GM12878 (cell line): ENCODE results near the gene FFAR3. TPM values are rescaled to one million over a fixed set of nuclear protein-coding genes. Genes with fewer than 3 reads are reported as not detected.

Source experiments
- ATF7 ChIP-seq: fragments of 450-650 bp; IDR thresholded peaks from 2 replicates; pipeline ENCODE4 v1.6.1; 2016; ENCODE audit warnings: low read depth, mild to moderate bottlenecking
- BHLHE40 ChIP-seq, 2 experiments: fragments of 450-650 bp in 1 of 2; IDR thresholded peaks; 2 replicates each; pipeline ENCODE4 v1.6.1; 2011 to 2017; ENCODE audit warnings: low read depth in 2 of 2, borderline replicate concordance in 1 of 2, improper control_type of control experiment in 1 of 2, low read length in 1 of 2, mild to moderate bottlenecking in 1 of 2
- BMI1 ChIP-seq: fragments of 450-650 bp; IDR thresholded peaks from 2 replicates; pipeline ENCODE4 v1.6.1; 2016; ENCODE audit warnings: mild to moderate bottlenecking, moderate library complexity, borderline replicate concordance
- CHD2 ChIP-seq: IDR thresholded peaks from 2 replicates; pipeline ENCODE4 v1.6.1; 2011; ENCODE audit warnings: low read depth, low read length, improper control_type of control experiment, borderline replicate concordance
- MYB ChIP-seq: fragments of 150-350 bp; IDR thresholded peaks from 2 replicates; pipeline ENCODE4 v1.6.1; 2014; ENCODE audit warnings: mild to moderate bottlenecking, low read depth, low read length, borderline replicate concordance
- NFIC ChIP-seq: IDR thresholded peaks from 2 replicates; pipeline ENCODE4 v1.6.1; 2012; ENCODE audit warnings: low read depth, mild to moderate bottlenecking, inconsistent platforms, low read length, moderate library complexity
- POLR2AphosphoS5 ChIP-seq: IDR thresholded peaks from 2 replicates; pipeline ENCODE4 v1.6.1; 2011; ENCODE audit warnings: mild to moderate bottlenecking, low read length, inconsistent platforms
- RCOR1 ChIP-seq: conservative IDR thresholded peaks from 2 replicates; pipeline ENCODE4 v1.6.1; 2012; ENCODE audit warnings: low read depth, low read length, improper control_type of control experiment
- SMARCA5 ChIP-seq: fragments of 450-650 bp; IDR thresholded peaks from 2 replicates; pipeline ENCODE4 v1.6.1; 2017; ENCODE audit warnings: mild to moderate bottlenecking
- YY1 ChIP-seq: IDR thresholded peaks from 2 replicates; pipeline ENCODE4 v1.6.1; 2011; ENCODE audit warnings: low read depth, mild to moderate bottlenecking, low read length
- polyA plus RNA-seq, 11 experiments: library from polyadenylated mRNA; depleted of rRNA in 4 of 11; unstranded in 6 of 11; stranded (reverse) in 5 of 11; fragments of >200 nt; fragmentation: Nextera tagmentation in 4 of 11; fragmentation: Illumina TruSeq in 1 of 11; extraction: Ambion mirVana in 4 of 11; extraction: Trizol in 1 of 11; gene quantifications; 1 replicate in 1 of 11; 2 replicates in 10 of 11; pipeline versions ENCODE4 v1.2.1 to v1.2.3, GENCODE V29; 2011 to 2016; ENCODE audit warnings: inconsistent platforms in 2 of 11, missing spikeins in 2 of 11, low read depth in 1 of 11
- total RNA-seq, 4 experiments: library from RNA; depleted of rRNA in 3 of 4; stranded (reverse); fragments of >200 nt in 3 of 4; fragmentation: Illumina TruSeq in 1 of 4; extraction: Trizol in 1 of 4; gene quantifications; 2 replicates each; pipeline versions ENCODE4 v1.2.1 to v1.2.3, GENCODE V29; 2013 to 2021
- TF ChIP-seq, protein P1 (sequence below): IDR thresholded peaks from 2 replicates; pipeline ENCODE4 v1.6.1; 2011; ENCODE audit warnings: mild to moderate bottlenecking, low read depth, low read length, moderate library complexity; ENCODE audit not compliant: insufficient replicate concordance
- TF ChIP-seq, protein P2 (sequence below): fragments of 450-650 bp; IDR thresholded peaks from 2 replicates; pipeline ENCODE4 v1.6.1; 2016; ENCODE audit warnings: mild to moderate bottlenecking
- TF ChIP-seq, protein P3 (sequence below): fragments of 450-650 bp; IDR thresholded peaks from 2 replicates; pipeline ENCODE4 v1.6.1; 2016; ENCODE audit warnings: mild to moderate bottlenecking, moderate library complexity, borderline replicate concordance
- TF ChIP-seq, protein P4 (sequence below): fragments of 450-650 bp; IDR thresholded peaks from 2 replicates; pipeline ENCODE4 v1.6.1; 2018; ENCODE audit warnings: mild to moderate bottlenecking, low read depth, moderate library complexity; ENCODE audit not compliant: partially characterized antibody
- TF ChIP-seq, protein P5 (sequence below): IDR thresholded peaks from 2 replicates; pipeline ENCODE4 v1.6.1; 2011; ENCODE audit warnings: low read depth, mild to moderate bottlenecking, low read length, moderate library complexity, borderline replicate concordance; ENCODE audit errors: extremely low read depth
- TF ChIP-seq, protein P6 (sequence below): IDR thresholded peaks from 2 replicates; pipeline ENCODE4 v1.6.1; 2012; ENCODE audit warnings: low read depth, low read length, improper control_type of control experiment

FFAR3 gene
- total and polyA plus RNA-seq, 10 of the 15 experiments (the other 5 are each of a cell fraction or from before 2014, with no cell fraction given), result 0.15 to 0.18 TPM; not detected in 8

DNA sequence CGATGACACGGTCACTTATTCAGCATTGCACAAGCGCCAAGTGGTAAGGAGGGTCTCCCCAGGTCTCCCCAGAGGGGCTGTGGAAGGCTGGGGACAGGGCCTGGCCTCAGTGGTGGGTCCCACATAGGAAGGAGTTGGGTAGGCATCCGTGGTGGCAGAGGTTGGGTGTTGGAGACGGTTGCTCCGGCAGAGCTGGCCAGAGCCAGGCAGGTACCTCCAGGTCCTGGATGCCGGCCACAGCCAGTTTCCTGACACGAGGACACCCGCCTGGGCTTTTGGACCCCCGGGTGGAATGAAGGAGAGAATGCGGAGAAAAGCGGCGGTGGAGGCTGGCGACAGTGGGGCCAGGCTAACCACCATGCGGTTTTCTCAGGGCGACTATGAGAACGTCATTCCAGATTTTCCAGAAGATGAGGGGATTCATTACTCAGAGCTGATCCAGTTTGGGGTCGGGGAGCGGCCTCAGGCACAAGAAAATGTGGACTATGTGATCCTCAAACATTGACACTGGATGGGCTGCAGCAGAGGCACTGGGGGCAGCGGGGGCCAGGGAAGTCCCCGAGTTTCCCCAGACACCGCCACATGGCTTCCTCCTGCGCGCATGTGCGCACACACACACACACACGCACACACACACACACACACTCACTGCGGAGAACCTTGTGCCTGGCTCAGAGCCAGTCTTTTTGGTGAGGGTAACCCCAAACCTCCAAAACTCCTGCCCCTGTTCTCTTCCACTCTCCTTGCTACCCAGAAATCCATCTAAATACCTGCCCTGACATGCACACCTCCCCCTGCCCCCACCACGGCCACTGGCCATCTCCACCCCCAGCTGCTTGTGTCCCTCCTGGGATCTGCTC, 11.8 kb upstream of the FFAR3 start (continued):
- TF ChIP-seq, protein P1, sequence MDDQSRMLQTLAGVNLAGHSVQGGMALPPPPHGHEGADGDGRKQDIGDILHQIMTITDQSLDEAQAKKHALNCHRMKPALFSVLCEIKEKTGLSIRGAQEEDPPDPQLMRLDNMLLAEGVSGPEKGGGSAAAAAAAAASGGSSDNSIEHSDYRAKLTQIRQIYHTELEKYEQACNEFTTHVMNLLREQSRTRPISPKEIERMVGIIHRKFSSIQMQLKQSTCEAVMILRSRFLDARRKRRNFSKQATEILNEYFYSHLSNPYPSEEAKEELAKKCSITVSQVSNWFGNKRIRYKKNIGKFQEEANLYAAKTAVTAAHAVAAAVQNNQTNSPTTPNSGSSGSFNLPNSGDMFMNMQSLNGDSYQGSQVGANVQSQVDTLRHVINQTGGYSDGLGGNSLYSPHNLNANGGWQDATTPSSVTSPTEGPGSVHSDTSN, result peak; percentile 4
- peak; percentile 57; the same call in 1 of the 2 replicates for TF ChIP-seq POLR2AphosphoS5
- no peak for TF ChIP-seq RCOR1
- TF ChIP-seq BHLHE40 (IDR thresholded peaks at IDR 0.05; ENCODE audit: borderline replicate concordance in 1 of 2, low read depth in 2 of 2, low read length in 1 of 2), result peak; percentile 90 to 95
- TF ChIP-seq, protein P2, sequence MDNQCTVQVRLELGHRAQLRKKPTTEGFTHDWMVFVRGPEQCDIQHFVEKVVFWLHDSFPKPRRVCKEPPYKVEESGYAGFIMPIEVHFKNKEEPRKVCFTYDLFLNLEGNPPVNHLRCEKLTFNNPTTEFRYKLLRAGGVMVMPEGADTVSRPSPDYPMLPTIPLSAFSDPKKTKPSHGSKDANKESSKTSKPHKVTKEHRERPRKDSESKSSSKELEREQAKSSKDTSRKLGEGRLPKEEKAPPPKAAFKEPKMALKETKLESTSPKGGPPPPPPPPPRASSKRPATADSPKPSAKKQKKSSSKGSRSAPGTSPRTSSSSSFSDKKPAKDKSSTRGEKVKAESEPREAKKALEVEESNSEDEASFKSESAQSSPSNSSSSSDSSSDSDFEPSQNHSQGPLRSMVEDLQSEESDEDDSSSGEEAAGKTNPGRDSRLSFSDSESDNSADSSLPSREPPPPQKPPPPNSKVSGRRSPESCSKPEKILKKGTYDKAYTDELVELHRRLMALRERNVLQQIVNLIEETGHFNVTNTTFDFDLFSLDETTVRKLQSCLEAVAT, result peak; percentile 90
- peak; percentile 72; the same call in 1 of the 2 replicates for TF ChIP-seq MYB
- TF ChIP-seq, protein P3, sequence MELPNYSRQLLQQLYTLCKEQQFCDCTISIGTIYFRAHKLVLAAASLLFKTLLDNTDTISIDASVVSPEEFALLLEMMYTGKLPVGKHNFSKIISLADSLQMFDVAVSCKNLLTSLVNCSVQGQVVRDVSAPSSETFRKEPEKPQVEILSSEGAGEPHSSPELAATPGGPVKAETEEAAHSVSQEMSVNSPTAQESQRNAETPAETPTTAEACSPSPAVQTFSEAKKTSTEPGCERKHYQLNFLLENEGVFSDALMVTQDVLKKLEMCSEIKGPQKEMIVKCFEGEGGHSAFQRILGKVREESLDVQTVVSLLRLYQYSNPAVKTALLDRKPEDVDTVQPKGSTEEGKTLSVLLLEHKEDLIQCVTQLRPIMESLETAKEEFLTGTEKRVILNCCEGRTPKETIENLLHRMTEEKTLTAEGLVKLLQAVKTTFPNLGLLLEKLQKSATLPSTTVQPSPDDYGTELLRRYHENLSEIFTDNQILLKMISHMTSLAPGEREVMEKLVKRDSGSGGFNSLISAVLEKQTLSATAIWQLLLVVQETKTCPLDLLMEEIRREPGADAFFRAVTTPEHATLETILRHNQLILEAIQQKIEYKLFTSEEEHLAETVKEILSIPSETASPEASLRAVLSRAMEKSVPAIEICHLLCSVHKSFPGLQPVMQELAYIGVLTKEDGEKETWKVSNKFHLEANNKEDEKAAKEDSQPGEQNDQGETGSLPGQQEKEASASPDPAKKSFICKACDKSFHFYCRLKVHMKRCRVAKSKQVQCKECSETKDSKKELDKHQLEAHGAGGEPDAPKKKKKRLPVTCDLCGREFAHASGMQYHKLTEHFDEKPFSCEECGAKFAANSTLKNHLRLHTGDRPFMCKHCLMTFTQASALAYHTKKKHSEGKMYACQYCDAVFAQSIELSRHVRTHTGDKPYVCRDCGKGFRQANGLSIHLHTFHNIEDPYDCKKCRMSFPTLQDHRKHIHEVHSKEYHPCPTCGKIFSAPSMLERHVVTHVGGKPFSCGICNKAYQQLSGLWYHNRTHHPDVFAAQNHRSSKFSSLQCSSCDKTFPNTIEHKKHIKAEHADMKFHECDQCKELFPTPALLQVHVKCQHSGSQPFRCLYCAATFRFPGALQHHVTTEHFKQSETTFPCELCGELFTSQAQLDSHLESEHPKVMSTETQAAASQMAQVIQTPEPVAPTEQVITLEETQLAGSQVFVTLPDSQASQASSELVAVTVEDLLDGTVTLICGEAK, result peak; percentile 16; the same call in 1 of the 2 replicates
- TF ChIP-seq, protein P4, sequence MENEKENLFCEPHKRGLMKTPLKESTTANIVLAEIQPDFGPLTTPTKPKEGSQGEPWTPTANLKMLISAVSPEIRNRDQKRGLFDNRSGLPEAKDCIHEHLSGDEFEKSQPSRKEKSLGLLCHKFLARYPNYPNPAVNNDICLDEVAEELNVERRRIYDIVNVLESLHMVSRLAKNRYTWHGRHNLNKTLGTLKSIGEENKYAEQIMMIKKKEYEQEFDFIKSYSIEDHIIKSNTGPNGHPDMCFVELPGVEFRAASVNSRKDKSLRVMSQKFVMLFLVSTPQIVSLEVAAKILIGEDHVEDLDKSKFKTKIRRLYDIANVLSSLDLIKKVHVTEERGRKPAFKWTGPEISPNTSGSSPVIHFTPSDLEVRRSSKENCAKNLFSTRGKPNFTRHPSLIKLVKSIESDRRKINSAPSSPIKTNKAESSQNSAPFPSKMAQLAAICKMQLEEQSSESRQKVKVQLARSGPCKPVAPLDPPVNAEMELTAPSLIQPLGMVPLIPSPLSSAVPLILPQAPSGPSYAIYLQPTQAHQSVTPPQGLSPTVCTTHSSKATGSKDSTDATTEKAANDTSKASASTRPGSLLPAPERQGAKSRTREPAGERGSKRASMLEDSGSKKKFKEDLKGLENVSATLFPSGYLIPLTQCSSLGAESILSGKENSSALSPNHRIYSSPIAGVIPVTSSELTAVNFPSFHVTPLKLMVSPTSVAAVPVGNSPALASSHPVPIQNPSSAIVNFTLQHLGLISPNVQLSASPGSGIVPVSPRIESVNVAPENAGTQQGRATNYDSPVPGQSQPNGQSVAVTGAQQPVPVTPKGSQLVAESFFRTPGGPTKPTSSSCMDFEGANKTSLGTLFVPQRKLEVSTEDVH, result peak; percentile 30
- peak; percentile 71 for TF ChIP-seq BMI1
- TF ChIP-seq, protein P5, sequence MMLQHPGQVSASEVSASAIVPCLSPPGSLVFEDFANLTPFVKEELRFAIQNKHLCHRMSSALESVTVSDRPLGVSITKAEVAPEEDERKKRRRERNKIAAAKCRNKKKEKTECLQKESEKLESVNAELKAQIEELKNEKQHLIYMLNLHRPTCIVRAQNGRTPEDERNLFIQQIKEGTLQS, result no peak
- 0 out of 2 replicates have a peak, but pooled peaks have one; percentile 22 for TF ChIP-seq SMARCA5
- TF ChIP-seq ATF7, result peak; percentile 82
- TF ChIP-seq NFIC, result peak; percentile 5; the same call in 1 of the 2 replicates
- TF ChIP-seq, protein P6, sequence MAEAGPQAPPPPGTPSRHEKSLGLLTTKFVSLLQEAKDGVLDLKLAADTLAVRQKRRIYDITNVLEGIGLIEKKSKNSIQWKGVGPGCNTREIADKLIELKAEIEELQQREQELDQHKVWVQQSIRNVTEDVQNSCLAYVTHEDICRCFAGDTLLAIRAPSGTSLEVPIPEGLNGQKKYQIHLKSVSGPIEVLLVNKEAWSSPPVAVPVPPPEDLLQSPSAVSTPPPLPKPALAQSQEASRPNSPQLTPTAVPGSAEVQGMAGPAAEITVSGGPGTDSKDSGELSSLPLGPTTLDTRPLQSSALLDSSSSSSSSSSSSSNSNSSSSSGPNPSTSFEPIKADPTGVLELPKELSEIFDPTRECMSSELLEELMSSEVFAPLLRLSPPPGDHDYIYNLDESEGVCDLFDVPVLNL, result no peak
- 0 out of 2 replicates have a peak, but pooled peaks have one; percentile 72 for TF ChIP-seq CHD2
- TF ChIP-seq YY1, result peak; percentile 50; the same call in 1 of the 2 replicates
